Measurements from ENCODE around the gene URB1.
"Not testable (repeated sequence)": the region's sequence is repeated elsewhere in the genome, so short reads cannot be mapped to it uniquely, and the experiment has no call there.

Gene URB1

GRCh38 chr21:32392880-32393676 is at the start of gene URB1:
Gene URB1, minus strand, starts transcription at chr21:32393012. Its CDS starts 102 bp downstream, at chr21:32392910.
- peak; percentile 79 to 94 for DNase-seq (ENCODE audit: low read depth in 1 of 2, low spot score in 1 of 2)
- no peak for TF ChIP-seq JUND (IDR thresholded peaks at IDR 0.05; ENCODE audit: low read depth)
- in situ Hi-C loops (cut with HindIII; ENCODE audit: low pct_unique_long_range_greater_than_20kb, low sequenced_read_pairs): no loop called here

- TF ChIP-seq JUND (IDR thresholded peaks at IDR 0.05; ENCODE audit: low read depth): no peak
- DNase-seq (ENCODE audit: low read depth in 1 of 2, low spot score in 1 of 2): no peak
- in situ Hi-C loops (cut with HindIII; ENCODE audit: low pct_unique_long_range_greater_than_20kb, low sequenced_read_pairs): no loop called here
Observed at GRCh38 chr21:32437729-32438128, 44.9 kb upstream of the URB1 start.

GRCh38 chr21:32432982-32433660 is 40.3 kb upstream of the URB1 start:
- DNase-seq (ENCODE audit: low read depth in 1 of 2, low spot score in 1 of 2); in situ Hi-C loops (cut with HindIII; ENCODE audit: low pct_unique_long_range_greater_than_20kb, low sequenced_read_pairs): not testable (repeated sequence)

- in situ Hi-C loops (cut with HindIII; ENCODE audit: low pct_unique_long_range_greater_than_20kb, low sequenced_read_pairs): no loop called here
- no peak for DNase-seq (ENCODE audit: low read depth in 1 of 2, low spot score in 1 of 2)
- TF ChIP-seq JUND (IDR thresholded peaks at IDR 0.05; ENCODE audit: low read depth): no peak
Observed at GRCh38 chr21:32427958-32428623, 35.3 kb upstream of the URB1 start.

- no peak for DNase-seq (ENCODE audit: low read depth in 1 of 2, low spot score in 1 of 2)
- in situ Hi-C loops (cut with HindIII; ENCODE audit: low pct_unique_long_range_greater_than_20kb, low sequenced_read_pairs): no loop called here
- TF ChIP-seq JUND (IDR thresholded peaks at IDR 0.05; ENCODE audit: low read depth): no peak
Observed at GRCh38 chr21:32426592-32427051, 33.8 kb upstream of the URB1 start.

- no peak for DNase-seq (ENCODE audit: low read depth in 1 of 2, low spot score in 1 of 2)
- no peak for TF ChIP-seq JUND (IDR thresholded peaks at IDR 0.05; ENCODE audit: low read depth)
- in situ Hi-C loops (cut with HindIII; ENCODE audit: low pct_unique_long_range_greater_than_20kb, low sequenced_read_pairs): no loop called here
Observed at GRCh38 chr21:32426066-32426465, 33.3 kb upstream of the URB1 start.

DNA sequence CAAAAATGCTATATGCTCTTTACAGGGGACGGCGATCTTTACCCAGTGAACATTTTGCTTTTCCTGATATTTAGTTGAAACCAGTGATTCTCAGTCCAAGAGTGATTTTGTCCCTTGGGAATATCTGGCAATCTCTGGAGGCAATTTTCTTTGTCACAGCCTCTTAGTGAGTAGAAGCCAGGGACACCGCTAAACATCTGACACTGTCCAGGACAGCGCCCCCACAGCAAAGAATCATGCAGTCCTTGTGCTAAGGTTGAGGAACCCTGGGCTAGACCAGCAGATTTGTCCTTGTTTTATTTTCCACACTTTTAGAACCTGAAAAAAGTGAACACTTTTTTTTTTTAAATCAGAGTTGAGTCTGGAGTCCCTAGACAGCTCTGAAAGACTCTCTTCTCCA is 32.8 kb upstream of the URB1 start:
- no peak for DNase-seq (ENCODE audit: low read depth in 1 of 2, low spot score in 1 of 2)
- no peak for TF ChIP-seq JUND (IDR thresholded peaks at IDR 0.05; ENCODE audit: low read depth)
- in situ Hi-C loops (cut with HindIII; ENCODE audit: low pct_unique_long_range_greater_than_20kb, low sequenced_read_pairs): no loop called here

DNA sequence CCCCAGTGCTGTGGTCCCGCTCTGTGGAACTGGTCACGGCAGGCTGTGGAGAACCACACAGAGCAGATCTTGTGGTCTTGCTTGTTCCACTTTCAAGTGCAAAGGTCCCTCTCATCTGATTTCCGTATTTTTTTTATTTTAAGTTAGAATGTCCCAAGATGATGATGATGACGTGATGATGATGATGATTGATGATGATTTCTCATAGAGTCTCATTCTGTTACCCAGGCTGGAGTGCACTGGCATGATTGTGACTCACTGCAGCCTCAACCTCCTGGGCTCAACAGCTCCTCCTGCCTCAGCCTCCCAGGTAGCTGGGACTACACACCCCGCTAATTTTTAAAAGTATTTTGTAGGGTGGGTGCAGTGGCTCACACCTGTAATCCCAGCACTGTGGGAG is 31.9 kb upstream of the URB1 start:
- in situ Hi-C loops (cut with HindIII; ENCODE audit: low pct_unique_long_range_greater_than_20kb, low sequenced_read_pairs): no loop called here
- TF ChIP-seq JUND (IDR thresholded peaks at IDR 0.05; ENCODE audit: low read depth): no peak
- DNase-seq (ENCODE audit: low read depth in 1 of 2, low spot score in 1 of 2): no peak

DNA sequence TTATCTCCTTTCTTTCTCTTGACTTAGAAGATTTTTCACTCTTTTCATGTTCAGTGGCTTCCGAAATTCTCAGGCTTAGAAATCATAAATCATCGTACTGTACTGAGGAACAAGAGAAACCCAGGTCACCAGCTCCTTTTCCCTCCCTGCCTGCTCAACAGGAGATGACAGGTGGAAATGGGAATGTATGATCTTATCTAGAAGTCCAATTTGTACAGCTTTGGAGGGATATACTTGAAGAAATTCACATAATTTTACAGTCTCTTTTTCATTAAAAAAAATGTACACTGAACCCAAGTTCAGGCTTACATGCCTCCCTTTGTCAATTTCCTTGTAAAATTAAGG is 31.4 kb upstream of the URB1 start:
- no peak for DNase-seq (ENCODE audit: low read depth in 1 of 2, low spot score in 1 of 2)
- TF ChIP-seq JUND (IDR thresholded peaks at IDR 0.05; ENCODE audit: low read depth): no peak
- in situ Hi-C loops (cut with HindIII; ENCODE audit: low pct_unique_long_range_greater_than_20kb, low sequenced_read_pairs): no loop called here

DNA sequence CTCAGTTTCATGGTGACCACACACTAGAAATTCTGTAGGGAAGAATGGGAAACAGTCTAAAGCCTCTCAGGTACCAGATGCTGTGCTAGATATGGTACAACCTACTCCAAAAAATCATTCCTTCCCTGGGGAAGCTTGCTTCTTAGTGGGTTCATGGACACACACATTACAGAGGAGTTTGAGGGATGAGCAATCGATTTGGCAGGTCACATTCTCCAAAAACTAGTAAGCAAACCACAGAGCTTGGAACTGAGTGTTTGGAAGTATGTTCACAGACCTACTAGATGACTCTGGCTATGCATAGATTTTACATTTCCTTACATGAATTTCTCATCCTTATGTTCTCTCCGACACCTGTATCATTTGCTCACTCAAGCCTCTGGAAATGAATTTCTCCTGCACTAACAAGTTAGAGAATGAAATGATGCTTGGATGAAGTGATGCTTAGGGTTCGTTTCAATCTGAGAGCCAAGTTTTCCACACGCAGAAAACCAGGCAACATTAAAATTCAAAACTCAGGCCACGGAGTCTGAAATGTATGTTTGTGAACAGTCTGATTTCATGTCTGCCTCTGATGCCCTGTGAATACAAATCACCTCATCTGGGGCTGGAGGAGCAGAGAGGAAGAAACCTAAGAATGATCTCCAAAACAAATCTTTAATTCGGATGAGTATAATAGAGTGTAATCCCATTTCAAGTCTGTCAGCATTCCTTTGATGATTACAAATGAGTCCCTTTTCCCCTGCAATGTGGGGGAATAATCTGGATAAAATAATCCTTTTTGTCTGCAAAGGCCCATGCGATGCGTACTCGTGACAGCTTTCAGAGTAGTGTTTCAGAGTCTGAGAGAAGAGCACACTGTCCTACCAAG is 30.7 kb upstream of the URB1 start:
- no peak for DNase-seq (ENCODE audit: low read depth in 1 of 2, low spot score in 1 of 2)
- in situ Hi-C loops (cut with HindIII; ENCODE audit: low pct_unique_long_range_greater_than_20kb, low sequenced_read_pairs): no loop called here
- TF ChIP-seq JUND (IDR thresholded peaks at IDR 0.05; ENCODE audit: low read depth): no peak

DNA sequence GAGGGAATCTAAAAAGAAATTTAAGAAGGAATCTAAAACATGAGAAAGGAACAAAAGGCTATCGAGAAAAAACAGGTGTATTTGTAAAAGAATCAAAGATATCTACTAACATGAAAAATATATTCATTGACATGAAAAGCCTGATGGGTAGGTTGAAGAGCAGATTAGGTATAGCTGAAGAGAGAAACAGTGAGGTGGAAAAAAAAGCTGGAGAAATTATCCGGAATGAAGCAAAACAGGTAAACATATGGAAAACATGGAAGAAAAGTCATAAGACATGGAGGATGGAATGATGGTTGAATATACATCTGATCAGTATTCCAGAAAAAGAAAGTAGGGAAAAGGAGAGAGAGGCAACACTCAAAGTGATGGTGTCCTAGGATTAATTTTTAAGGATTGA is 29.3 kb upstream of the URB1 start:
- in situ Hi-C loops (cut with HindIII; ENCODE audit: low pct_unique_long_range_greater_than_20kb, low sequenced_read_pairs): no loop called here
- DNase-seq (ENCODE audit: low read depth in 1 of 2, low spot score in 1 of 2): no peak

GRCh38 chr21:32418146-32418545 is 25.3 kb upstream of the URB1 start:
- in situ Hi-C loops (cut with HindIII; ENCODE audit: low pct_unique_long_range_greater_than_20kb, low sequenced_read_pairs): no loop called here
- TF ChIP-seq JUND (IDR thresholded peaks at IDR 0.05; ENCODE audit: low read depth): no peak
- no peak for DNase-seq (ENCODE audit: low read depth in 1 of 2, low spot score in 1 of 2)

More for the DNA sequence above, 29.3 kb upstream of the URB1 start:
- no peak for TF ChIP-seq JUND (IDR thresholded peaks at IDR 0.05; ENCODE audit: low read depth)

All from T47D (cell line).